ENCODE results near the gene SEMA5B.

DNA sequence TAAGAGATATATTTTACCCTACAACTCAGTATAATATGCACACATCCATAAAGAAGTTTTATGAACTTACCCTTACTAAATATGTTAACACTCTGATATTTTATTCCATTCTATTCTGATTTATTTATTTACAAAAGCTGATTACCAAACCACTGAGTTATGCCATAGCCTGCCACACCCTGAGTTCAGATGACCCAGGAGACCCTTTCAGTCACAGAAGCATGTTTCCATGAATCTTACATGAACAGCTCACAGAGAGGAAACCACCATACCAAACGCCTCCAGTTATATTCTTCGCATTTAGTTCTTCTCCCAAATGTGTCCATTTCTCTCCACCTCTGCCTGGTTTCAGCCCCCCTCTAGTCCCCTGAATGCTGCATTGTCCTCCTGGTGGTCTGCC lies 103.5 kb downstream of the SEMA5B start:
- TF ChIP-seq CTCF (IDR thresholded peaks at IDR 0.05; ENCODE audit: insufficient read depth, low read length, poor library complexity, severe bottlenecking) (no peak), EZH2phosphoT487 (conservative IDR thresholded peaks at IDR 0.05; ENCODE audit: low read length) (no peak)
